ENCODE results near the gene SUB1. TPM values are rescaled to one million over a fixed set of nuclear protein-coding genes. Genes with fewer than 3 reads are reported as not detected.
A peak's percentile ranks its signal among the peaks of the same experiment; 100 is the strongest.

SUB1 gene
- total RNA-seq, 4 donors from 2014 or later, result 66.4 to 154 (median 90.1) TPM

DNA sequence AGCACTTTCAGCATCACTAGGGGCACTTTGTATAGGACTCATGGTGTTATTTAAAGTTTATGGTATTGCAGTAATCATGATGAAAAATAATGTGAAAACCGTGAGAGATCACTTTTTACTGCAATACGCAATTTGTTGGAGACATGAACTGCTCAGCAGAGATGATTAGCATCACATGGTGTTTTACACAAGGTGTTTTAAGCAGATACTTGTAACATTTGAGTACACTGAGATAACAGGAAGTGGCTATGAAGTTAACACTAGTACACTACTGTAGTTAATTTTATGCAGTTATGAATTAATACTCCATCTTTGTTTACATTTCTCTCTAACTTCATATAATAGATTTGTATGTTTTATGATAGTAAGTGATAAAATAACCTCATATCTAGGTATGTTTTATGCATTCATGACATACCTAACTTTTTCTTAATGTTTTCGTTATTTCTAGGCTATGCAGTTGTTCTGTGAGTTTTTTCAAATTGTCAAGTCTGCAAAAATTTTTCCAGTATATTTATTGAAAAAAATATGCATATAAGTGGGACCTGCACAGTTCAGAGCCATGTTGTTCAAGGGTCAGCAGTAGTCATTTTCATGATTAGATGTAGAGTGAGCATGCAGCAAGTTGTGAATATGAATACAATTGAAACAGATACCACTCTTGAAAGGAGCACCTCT lies 13.0 kb downstream of the SUB1 start:
- DNase-seq (ENCODE audit: extremely low spot score), result no peak
- H3K27me3 ChIP-seq, result no peaks in the 10 kb centered on the region
- no peaks in the 10 kb centered on the region for H3K9me3 ChIP-seq
- H3K4me1 ChIP-seq, result peaks cover 39 to 61% (median 53%) of the 10 kb centered on the region in 4 donors
- H3K36me3 ChIP-seq, result peaks cover 4 to 74% (median 43%) of the 10 kb centered on the region in 4 donors
- TF ChIP-seq, protein P1, sequence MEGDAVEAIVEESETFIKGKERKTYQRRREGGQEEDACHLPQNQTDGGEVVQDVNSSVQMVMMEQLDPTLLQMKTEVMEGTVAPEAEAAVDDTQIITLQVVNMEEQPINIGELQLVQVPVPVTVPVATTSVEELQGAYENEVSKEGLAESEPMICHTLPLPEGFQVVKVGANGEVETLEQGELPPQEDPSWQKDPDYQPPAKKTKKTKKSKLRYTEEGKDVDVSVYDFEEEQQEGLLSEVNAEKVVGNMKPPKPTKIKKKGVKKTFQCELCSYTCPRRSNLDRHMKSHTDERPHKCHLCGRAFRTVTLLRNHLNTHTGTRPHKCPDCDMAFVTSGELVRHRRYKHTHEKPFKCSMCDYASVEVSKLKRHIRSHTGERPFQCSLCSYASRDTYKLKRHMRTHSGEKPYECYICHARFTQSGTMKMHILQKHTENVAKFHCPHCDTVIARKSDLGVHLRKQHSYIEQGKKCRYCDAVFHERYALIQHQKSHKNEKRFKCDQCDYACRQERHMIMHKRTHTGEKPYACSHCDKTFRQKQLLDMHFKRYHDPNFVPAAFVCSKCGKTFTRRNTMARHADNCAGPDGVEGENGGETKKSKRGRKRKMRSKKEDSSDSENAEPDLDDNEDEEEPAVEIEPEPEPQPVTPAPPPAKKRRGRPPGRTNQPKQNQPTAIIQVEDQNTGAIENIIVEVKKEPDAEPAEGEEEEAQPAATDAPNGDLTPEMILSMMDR (IDR thresholded peaks at IDR 0.05), result no peak
- TF ChIP-seq EP300 (IDR thresholded peaks at IDR 0.05), result no peak
- TF ChIP-seq POLR2AphosphoS5 (IDR thresholded peaks at IDR 0.05), result no peak
- no peak for TF ChIP-seq POLR2A (IDR thresholded peaks at IDR 0.05; ENCODE audit: low read depth)
- WGBS, result 82% methylated on average over 3 of the region's 3 CpGs
- intact Hi-C loops (cut with DNase I), result no loop called here
- H3K4me3 ChIP-seq, result no peak overlapping the region
- H3K27ac ChIP-seq (replicated peaks in 1 of 4), result no peak overlapping the region

DNA sequence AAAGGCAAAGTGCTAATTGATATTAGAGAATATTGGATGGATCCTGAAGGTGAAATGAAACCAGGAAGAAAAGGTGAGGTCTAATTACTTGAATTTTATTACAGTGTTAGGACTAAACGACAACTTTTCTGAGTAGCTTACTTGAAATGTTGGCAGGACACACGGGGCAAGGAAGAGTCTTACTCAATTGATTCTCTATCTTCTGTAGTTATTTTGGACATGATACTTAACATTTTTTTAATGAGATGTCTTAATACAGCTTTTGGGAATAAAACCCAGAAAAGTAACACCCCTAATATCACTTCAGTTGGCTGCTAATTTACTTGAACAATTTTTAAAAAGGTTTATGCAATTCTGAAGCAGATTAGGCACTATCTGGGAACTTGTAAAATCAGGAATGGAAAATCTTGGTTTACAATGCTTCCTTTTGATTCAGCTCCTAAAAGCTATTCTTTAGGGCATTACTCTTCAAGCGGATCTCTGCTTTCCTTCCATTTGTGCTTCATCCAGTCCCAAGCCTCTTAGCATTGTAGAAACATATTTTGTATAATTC lies 13.7 kb downstream of the SUB1 start:
- DNase-seq (ENCODE audit: extremely low spot score), result no peak
- Histone ChIP-seq H3K27me3 (no peaks in the 10 kb centered on the region), H3K4me3 (no peak overlapping the region), H3K9me3 (no peaks in the 10 kb centered on the region), H3K27ac (replicated peaks in 1 of 4) (peak overlapping the region; percentile 22 to 63 (median 36)), H3K36me3 (peaks cover 4 to 72% (median 39%) of the 10 kb centered on the region in 4 donors), H3K4me1 (peaks cover 39 to 61% (median 54%) of the 10 kb centered on the region in 4 donors)
- intact Hi-C loops (cut with DNase I), result no loop called here
- 59% methylated on average over 3 of the region's 3 CpGs for WGBS
- TF ChIP-seq EP300 (IDR thresholded peaks at IDR 0.05), result no peak
- no peak for TF ChIP-seq POLR2A (IDR thresholded peaks at IDR 0.05; ENCODE audit: low read depth)
- TF ChIP-seq POLR2AphosphoS5 (IDR thresholded peaks at IDR 0.05), result no peak
- TF ChIP-seq, protein P1 (IDR thresholded peaks at IDR 0.05), result no peak

DNA sequence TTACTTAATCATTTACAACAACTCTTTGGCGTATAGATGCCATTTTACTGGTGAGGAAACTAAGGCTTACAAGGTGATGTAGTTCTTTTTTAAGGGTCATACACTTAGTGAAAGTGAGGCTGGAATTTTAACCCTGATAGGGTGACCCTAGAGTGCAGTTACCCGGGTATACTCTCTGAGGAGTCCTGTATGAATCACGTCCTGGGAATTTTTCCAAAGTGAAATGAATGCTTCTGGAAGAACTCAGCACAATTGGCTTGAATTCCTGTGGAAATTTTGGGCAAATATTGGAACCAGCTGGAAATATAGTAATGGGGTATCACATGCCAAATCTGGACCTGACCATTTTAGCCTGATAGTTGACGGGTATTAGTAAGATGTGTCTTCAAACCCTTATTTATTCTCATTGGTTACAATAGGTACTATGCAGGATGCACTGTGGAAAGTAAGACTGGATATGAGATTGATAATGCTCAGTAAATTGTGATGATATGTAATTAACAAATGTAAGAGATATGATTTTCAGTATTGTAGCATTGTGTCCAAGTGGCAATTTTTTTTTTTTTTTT lies 14.8 kb downstream of the SUB1 start:
- WGBS, result 26% methylated on average over 4 of the region's 4 CpGs
- DNase-seq (ENCODE audit: extremely low spot score), result no peak
- Histone ChIP-seq H3K36me3 (peaks cover 4 to 69% (median 37%) of the 10 kb centered on the region in 4 donors), H3K4me3 (no peak overlapping the region), H3K27me3 (no peaks in the 10 kb centered on the region), H3K4me1 (peaks cover 39 to 61% (median 54%) of the 10 kb centered on the region in 4 donors), H3K9me3 (no peaks in the 10 kb centered on the region), H3K27ac (replicated peaks in 1 of 4) (peak overlapping the region; percentile 27 to 63 (median 36))
- TF ChIP-seq, protein P1 (IDR thresholded peaks at IDR 0.05), result no peak
- TF ChIP-seq POLR2AphosphoS5 (IDR thresholded peaks at IDR 0.05) (no peak), EP300 (IDR thresholded peaks at IDR 0.05) (no peak), POLR2A (IDR thresholded peaks at IDR 0.05; ENCODE audit: low read depth) (no peak)
- intact Hi-C loops (cut with DNase I), result no loop called here

DNA sequence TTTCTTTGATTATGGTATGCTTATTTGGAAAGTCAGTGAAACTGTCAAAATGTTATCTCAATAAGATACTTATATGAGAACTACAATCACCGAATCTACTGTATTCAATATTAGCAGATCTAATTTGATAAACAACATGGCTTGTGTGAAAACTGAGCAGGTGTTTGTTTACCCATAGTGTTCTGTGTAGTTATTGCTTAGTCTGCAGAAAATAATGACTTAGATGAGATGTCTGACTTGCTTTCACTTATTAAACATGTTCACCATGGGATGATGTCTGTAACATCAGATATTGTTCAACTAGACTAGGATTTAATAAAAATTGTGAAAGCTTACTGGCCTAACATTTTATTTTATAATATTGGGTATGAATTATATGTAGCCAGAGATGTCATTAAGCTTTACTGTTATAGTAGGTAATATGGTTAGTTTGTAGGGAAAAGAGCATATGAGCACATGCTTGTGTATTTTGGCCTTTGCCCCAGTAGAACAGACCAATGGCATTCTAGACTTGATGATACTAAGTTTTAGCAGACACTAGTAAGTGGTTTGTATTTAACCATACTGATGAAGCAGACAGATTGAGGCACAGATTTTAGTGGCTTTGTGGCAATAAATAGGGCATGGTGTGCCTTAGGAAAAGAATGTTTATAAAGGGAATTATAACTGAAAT lies 16.4 kb downstream of the SUB1 start:
- H3K9me3 ChIP-seq, result no peaks in the 10 kb centered on the region
- no peak overlapping the region for H3K4me3 ChIP-seq
- no peak overlapping the region for H3K27ac ChIP-seq (replicated peaks in 1 of 4)
- no peaks in the 10 kb centered on the region for H3K27me3 ChIP-seq
- intact Hi-C loops (cut with DNase I), result no loop called here
- no peak for DNase-seq (ENCODE audit: extremely low spot score)
- H3K4me1 ChIP-seq, result peaks cover 33 to 54% (median 42%) of the 10 kb centered on the region in 4 donors
- 87% methylated on average over 1 of the region's 1 CpG for WGBS
- peaks cover 0 to 61% (median 37%) of the 10 kb centered on the region in 4 donors for H3K36me3 ChIP-seq
- TF ChIP-seq EP300 (IDR thresholded peaks at IDR 0.05) (no peak), POLR2A (IDR thresholded peaks at IDR 0.05; ENCODE audit: low read depth) (no peak), POLR2AphosphoS5 (IDR thresholded peaks at IDR 0.05) (no peak)
- TF ChIP-seq, protein P1 (IDR thresholded peaks at IDR 0.05), result no peak

Data from esophagus muscularis mucosa (tissue), 4 donors.